HG03571 (cell line): ENCODE results near the gene PRIM2.
"Not testable (repeated sequence)": the region's sequence is repeated elsewhere in the genome, so short reads cannot be mapped to it uniquely, and the experiment has no call there.

Experiments used
- ATAC-seq: cut with Tn5 transposase; IDR thresholded peaks from one replicate; pipeline ENCODE4 v1.9.1; 2021; ENCODE audit not compliant: unreplicated experiment

The PRIM2 gene

GRCh38 chr6:57491795-57492194 lies 174.4 kb downstream of the PRIM2 start:
- ATAC-seq: not testable (repeated sequence)

- not testable (repeated sequence) for ATAC-seq
Measured at GRCh38 chr6:57496251-57496650, 178.8 kb downstream of the PRIM2 start.

DNA sequence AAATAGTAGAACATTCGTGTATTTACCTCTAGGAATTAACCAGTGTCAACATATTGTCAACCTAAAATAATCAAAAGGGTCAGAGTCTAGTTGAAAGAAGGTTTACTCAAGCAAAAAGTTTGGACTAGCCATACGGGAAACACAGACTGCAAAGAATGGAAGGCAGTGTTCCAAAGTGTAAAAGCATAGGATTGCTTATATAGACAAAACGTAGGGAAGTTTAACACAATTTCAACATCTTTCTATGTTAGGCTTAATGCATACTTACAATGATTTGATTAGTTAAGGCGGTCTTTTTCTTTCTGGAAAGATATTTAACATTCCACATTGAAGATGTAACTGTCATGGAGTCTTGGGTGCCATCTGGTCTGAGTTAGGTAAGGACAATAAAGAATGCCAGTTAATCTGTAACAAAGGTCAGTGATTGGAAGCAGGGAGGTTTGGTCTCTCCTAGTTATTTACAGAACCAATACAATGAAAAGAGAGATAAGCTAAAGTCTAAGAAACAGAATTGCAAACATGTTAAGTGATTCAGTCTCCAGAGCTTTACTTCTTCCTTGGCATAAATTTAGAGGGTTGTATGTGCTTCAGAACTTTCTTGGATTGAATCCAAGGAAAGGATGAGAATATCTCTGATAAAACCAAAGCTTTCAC lies 183.1 kb downstream of the PRIM2 start:
- not testable (repeated sequence) for ATAC-seq

DNA sequence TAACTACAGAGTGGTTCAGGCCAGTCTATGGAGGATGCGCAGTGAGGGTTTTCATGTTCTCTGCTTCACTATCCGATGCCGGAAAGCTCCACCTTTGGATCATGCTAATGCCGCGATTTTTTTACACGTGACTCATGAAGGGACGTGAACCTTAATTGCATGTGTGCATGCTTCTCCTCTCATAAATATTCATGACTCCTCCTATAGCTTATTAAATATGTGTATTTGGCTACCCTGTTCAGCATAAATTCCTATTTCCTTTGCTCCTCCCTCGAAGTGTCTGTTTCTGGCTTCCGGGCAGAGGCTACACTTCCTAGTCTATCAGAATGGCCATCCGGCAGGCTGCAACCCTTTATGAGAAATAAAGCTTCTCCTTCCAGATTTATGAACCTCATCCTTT lies 185.0 kb downstream of the PRIM2 start:
- not testable (repeated sequence) for ATAC-seq

DNA sequence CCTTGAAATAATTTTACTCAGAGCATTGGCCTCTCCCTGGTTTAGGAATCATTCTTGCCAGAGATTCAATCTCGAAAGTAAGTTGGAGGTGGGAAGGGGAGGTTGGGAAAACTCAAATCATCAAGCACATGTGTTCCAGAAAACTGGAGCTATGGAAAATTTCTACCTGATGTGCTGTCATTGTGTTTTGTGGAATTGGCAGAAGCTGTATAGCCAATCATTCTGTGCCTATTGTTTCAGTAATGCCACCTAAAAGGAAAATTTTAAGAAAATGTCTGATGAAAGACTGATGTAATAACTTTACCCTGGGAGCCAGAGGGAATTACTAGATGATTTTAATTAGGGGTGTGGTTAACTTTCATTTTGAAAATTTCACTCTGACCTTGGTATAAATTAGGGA lies 187.8 kb downstream of the PRIM2 start:
- not testable (repeated sequence) for ATAC-seq

- not testable (repeated sequence) for ATAC-seq
Measured at GRCh38 chr6:57510390-57510789, 193.0 kb downstream of the PRIM2 start.

GRCh38 chr6:57515171-57515570 lies 197.7 kb downstream of the PRIM2 start:
- not testable (repeated sequence) for ATAC-seq

DNA sequence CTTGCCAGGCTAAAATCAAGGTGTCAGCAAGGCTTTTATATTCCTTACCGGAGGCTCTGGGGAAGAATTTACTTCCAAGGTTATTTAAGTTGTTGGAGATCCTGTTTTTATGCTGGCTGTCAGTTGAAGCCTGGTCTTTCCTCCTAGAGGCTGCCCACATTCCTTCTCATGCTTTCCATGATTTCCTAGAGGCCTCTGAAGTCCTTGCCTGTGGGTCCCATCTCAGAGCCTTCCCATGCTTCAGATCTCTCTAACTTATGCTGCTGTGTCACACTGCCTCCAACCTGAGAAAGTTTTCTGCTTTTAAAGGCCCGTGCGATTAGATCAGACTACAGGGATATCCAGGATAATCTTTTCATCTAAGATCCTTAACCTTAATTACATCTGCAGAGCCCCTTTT lies 198.4 kb downstream of the PRIM2 start:
- ATAC-seq: not testable (repeated sequence)

GRCh38 chr6:57516776-57517175 lies 199.3 kb downstream of the PRIM2 start:
- ATAC-seq: not testable (repeated sequence)

DNA sequence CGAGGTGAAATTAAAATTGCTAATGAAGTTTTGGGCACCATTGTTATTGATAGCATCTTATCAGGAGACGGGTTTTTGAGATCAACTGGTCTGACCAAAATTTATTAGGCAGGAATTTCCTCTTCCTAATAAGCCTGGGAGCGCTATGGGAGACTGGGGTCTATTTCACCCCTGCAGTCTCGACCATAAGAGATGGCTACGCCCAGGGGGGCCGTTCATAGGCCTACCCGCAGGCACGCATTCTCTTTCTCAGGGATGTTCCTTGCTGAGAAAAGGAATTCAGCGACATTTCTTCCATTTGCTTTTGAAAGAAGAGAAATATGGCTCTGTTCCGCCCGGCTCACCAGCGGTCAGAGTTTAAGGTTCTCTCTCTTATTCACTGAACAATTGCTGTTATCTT lies 201.8 kb downstream of the PRIM2 start:
- not testable (repeated sequence) for ATAC-seq

DNA sequence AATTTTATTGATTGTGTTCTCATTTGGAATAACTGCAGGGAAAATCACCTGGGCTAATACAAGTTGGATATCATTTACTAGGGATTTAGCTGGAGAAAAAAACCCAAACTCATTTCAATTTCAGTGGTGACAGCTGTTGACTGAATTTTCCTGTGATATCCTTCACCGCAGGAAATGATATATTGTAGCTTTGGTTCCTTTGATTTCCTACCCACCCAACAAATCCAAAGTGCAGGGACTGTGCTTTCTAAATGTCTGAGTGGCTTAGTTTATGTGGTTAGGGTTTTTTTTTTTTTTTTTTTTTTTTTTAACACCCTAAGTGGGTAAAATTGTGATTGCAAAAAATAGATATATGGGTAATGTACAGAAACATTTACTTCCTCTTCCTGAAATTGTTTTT lies 203.7 kb downstream of the PRIM2 start:
- ATAC-seq: not testable (repeated sequence)

DNA sequence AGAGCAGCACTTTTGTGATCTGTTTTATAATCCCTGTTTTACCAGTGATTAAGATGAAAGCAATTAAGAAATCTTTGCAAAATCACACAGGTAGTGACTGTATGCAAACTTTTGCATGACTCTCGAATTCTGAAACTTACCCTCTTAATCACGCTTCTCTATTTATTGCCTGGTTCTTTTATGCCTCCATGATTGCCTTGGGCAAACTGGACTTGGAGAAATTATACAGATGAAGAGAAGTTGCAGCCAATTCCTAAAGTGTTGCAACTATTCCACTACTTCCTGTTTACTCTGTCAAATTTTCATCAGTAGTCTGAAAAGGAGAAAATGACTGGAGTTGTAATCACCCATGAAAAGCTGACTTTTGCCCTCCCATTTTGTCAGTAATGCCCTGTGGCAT lies 205.8 kb downstream of the PRIM2 start:
- ATAC-seq: not testable (repeated sequence)

DNA sequence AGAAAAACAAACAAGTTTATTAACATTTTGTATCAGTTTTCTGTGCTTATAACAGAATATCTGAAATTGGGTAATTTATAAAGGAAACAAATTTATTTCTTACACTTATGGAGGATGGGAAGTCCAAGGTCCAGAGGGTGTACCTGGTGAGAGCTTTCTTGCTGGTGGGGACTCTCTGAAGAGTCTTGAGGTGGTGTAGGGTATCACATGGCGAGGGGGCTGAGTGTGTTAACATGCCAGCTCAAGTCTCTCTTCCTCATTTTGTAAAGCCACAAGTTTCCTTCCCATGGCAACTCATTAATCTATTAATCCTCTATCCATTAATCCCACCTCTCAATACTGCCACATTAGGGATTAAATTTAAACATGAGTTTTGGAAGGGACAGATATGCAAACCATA lies 212.3 kb downstream of the PRIM2 start:
- not testable (repeated sequence) for ATAC-seq

DNA sequence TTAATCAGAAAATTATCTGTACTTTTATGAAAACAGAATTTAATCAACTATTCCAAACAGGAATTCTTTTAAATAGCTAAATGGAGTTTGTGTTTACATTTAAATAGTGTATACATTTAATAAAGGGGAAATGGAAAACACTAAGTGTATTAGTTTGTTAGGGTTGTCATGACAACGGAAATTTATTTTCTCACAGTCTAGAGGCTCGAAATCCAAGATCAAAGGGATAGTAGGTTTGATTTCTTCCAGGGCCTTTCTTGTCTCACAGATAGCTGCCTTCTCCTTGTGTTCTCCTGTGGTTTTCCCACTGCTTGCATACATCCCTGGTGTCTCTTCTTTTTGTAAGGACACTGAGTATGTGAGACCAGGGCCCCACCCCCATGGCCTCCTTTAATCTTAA lies 215.2 kb downstream of the PRIM2 start:
- not testable (repeated sequence) for ATAC-seq

GRCh38 chr6:57535121-57535520 lies 217.7 kb downstream of the PRIM2 start:
- ATAC-seq: not testable (repeated sequence)

DNA sequence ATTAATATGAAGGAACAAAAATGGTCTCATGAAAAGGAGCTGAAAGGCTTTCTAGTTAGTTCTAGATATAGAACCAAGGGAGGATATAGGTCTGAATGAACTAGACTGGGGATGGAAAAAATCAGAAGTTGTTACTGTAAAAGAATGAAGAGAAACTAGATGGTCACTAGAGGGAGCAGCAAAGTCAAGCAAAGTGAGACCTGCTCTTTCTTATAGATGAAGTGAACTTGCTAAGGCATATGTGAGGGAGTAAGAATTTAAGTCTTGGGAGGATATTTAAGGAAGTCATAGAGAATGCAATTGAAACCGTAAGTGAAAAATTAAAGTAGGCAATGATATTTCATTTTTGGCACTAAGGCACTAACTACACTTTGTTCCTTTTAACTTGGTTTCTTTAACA lies 218.6 kb downstream of the PRIM2 start:
- not testable (repeated sequence) for ATAC-seq

DNA sequence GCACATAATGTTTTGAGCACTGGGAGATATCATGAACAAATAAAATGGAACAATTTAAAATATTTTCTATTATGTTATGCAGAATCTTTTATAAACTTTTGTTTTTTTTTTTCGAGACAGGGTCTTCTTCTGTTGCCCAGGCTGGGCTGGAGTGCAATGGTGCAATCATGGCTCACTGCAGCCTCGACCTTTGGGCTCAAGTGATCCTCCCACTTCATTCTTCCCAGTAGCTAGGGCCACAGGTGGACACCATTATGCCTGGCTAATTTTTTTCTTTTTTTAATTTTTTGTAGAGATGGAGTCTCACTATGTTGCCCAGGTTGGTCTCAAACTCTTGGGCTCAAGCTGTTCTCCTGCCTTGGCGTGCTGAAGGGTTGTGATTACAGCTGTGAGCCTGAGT lies 220.5 kb downstream of the PRIM2 start:
- ATAC-seq: not testable (repeated sequence)

GRCh38 chr6:57551961-57552360 lies 234.5 kb downstream of the PRIM2 start:
- ATAC-seq: not testable (repeated sequence)

- not testable (repeated sequence) for ATAC-seq
Measured at GRCh38 chr6:57557855-57558254, 240.4 kb downstream of the PRIM2 start.

DNA sequence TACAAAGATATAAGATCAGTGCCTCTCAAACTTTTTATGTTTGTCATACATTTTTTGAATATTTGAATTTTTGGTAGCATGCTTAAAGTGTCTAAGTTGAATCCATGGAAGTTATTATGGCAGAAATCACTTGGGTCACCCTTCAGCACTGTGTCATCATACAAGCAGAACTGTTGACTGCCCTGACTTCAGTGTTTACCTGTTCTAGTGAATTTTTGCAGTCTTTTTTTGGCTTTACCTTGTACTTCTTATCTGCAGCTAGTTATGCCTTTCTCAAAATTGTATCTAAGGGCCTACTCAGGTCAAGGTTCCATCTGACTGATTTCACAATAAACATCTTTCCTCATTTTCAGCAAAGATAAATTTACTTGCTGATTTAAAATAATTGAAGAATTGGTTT lies 241.7 kb downstream of the PRIM2 start:
- ATAC-seq: not testable (repeated sequence)

DNA sequence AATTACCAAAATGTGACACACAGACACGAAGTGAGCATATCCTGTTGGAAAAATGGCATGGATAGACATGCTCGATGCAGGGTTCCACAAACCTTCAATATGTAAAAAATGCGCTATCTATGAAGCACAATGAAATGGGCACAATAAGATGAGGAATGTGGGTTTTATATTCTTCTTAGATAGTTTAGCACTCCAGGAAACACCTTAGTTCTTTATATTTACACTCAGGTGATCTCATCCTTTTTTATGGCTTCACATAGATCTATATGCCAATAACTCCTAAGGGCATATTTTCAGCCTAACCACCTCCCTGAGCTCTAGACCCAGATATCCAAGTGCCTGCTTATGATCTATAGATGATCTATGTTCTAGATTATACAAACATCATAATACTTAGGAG lies 244.8 kb downstream of the PRIM2 start:
- not testable (repeated sequence) for ATAC-seq

DNA sequence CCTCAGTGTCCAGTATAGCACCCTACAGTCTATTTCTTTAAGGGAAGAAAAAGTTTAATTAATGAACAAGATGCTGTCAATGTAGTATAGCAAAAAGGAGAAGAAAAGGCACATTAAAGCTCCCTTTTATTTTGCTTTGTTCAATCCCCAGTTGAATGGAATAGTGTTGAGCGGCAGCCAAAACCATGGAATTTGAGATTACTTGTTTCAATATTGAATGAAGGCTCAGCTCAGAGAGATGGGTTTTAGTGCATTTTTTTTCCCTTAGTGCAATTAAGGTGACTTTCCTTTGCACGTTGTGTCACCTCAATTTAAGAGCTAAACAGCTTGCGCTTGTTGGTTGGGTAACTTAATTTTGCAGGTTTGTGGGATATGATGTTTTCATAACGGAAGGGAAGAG lies 254.7 kb downstream of the PRIM2 start:
- ATAC-seq: not testable (repeated sequence)

- not testable (repeated sequence) for ATAC-seq
Measured at GRCh38 chr6:57572844-57573243, 255.4 kb downstream of the PRIM2 start.
